HG03060 (cell line): ENCODE results near the gene ANAPC4.
A peak's percentile ranks its signal among the peaks of the same experiment; 100 is the strongest.
"Not testable (repeated sequence)": the region's sequence is repeated elsewhere in the genome, so short reads cannot be mapped to it uniquely, and the experiment has no call there.

Experiments used
- ATAC-seq: cut with Tn5 transposase; IDR thresholded peaks from one replicate; pipeline ENCODE4 v1.9.1; 2021; ENCODE audit warnings: low read depth, moderate number of reproducible peaks; ENCODE audit not compliant: unreplicated experiment

The ANAPC4 gene

GRCh38 chr4:25376754-25377571, at the start of gene ANAPC4:
Gene ANAPC4, plus strand, starts transcription at chr4:25377263. Its CDS starts 165 bp downstream, at chr4:25377428.
- ATAC-seq, result peak; percentile 65

GRCh38 chr4:25328463-25328862, 48.6 kb upstream of the ANAPC4 start:
- ATAC-seq, result not testable (repeated sequence)

- no peak for ATAC-seq
Measured at GRCh38 chr4:25330335-25330734, 46.7 kb upstream of the ANAPC4 start.

- no peak for ATAC-seq
Measured at GRCh38 chr4:25330905-25331808, 45.9 kb upstream of the ANAPC4 start.

- ATAC-seq, result no peak
Measured at GRCh38 chr4:25343671-25344070, 33.4 kb upstream of the ANAPC4 start.

GRCh38 chr4:25345744-25346143, 31.3 kb upstream of the ANAPC4 start:
- no peak for ATAC-seq

GRCh38 chr4:25346913-25347312, 30.1 kb upstream of the ANAPC4 start:
- ATAC-seq, result peak; percentile 71

- ATAC-seq, result no peak
Measured at GRCh38 chr4:25347473-25347872, 29.6 kb upstream of the ANAPC4 start.

- no peak for ATAC-seq
Measured at GRCh38 chr4:25347971-25348370, 29.1 kb upstream of the ANAPC4 start.

GRCh38 chr4:25350561-25350960, 26.5 kb upstream of the ANAPC4 start:
- ATAC-seq, result no peak

- ATAC-seq, result no peak
Measured at GRCh38 chr4:25351777-25352416, 25.2 kb upstream of the ANAPC4 start.

- no peak for ATAC-seq
Measured at GRCh38 chr4:25356068-25356467, 21.0 kb upstream of the ANAPC4 start.

GRCh38 chr4:25358515-25359275, 18.4 kb upstream of the ANAPC4 start:
- ATAC-seq, result no peak

GRCh38 chr4:25361253-25361652, 15.8 kb upstream of the ANAPC4 start:
- no peak for ATAC-seq

GRCh38 chr4:25367004-25367621, 9.9 kb upstream of the ANAPC4 start:
- no peak for ATAC-seq

GRCh38 chr4:25367877-25368276, 9.2 kb upstream of the ANAPC4 start:
- no peak for ATAC-seq

- ATAC-seq, result no peak
Measured at GRCh38 chr4:25368315-25368714, 8.7 kb upstream of the ANAPC4 start.

- ATAC-seq, result no peak
Measured at GRCh38 chr4:25370242-25370641, 6.8 kb upstream of the ANAPC4 start.

- ATAC-seq, result not testable (repeated sequence)
Measured at GRCh38 chr4:25372549-25372948, 4.5 kb upstream of the ANAPC4 start.
